H1 (cell line): ENCODE data around the gene STEAP1B. TPM values are rescaled to one million over a fixed set of nuclear protein-coding genes. Genes with fewer than 3 reads are reported as not detected.

Source experiments
- CTCF ChIA-PET: fragments of 300-600 bp; sonication (Branson Sonifier 250); formaldehyde crosslinking; loops from one replicate; lab custom pipeline; 2021; ENCODE audit not compliant: partially characterized antibody; lab: Charles Lee
- POLR2A ChIA-PET: fragments of 300-600 bp; sonication (Branson Sonifier 250); formaldehyde crosslinking; loops from one replicate; lab custom pipeline; 2021; ENCODE audit warnings: inconsistent platforms; ENCODE audit not compliant: partially characterized antibody; lab: Charles Lee
- DNase-seq, 2 experiments: peaks; one replicate each; pipeline versions ENCODE4 v3.0.0 to v3.0.0-alpha.2; 2010 to 2022; ENCODE audit warnings: low spot score in 2 of 2, low read depth in 1 of 2, mixed read lengths in 1 of 2
- FAIRE-seq: peaks from 2 replicates; lab custom pipeline; 2011; peaks lifted over from hg19 to GRCh38; lab: Jason Lieb, UNC
- H2AFZ ChIP-seq: 2 replicates; pipeline ENCODE4 v1.8.1; 2012; ENCODE audit warnings: low read length, inconsistent platforms
- H2AK5ac ChIP-seq: 2 replicates; pipeline ENCODE4 v1.6.1; 2013; ENCODE audit warnings: low read depth, low read length
- H2BK120ac ChIP-seq: replicated peaks from 2 replicates; pipeline ENCODE3; 2013; ENCODE audit warnings: low read depth, low read length, inconsistent platforms
- H2BK12ac ChIP-seq: 2 replicates; pipeline ENCODE4 v1.6.1; 2013; ENCODE audit warnings: low read depth, low read length
- H2BK15ac ChIP-seq: 2 replicates; pipeline ENCODE4 v1.6.1; 2013; ENCODE audit warnings: low read length
- H2BK20ac ChIP-seq: 2 replicates; pipeline ENCODE4 v1.6.1; 2013; ENCODE audit warnings: low read length
- H2BK5ac ChIP-seq: 2 replicates; pipeline ENCODE4 v1.6.1; 2013; ENCODE audit warnings: low read depth, low read length
- H3K14ac ChIP-seq: 2 replicates; pipeline ENCODE4 v1.6.1; 2013; ENCODE audit warnings: inconsistent platforms; ENCODE audit not compliant: insufficient read length
- H3K18ac ChIP-seq: 2 replicates; pipeline ENCODE4 v1.6.1; 2013; ENCODE audit warnings: low read length; ENCODE audit errors: extremely low read depth
- H3K23ac ChIP-seq: 2 replicates; pipeline ENCODE4 v1.6.1; 2013; ENCODE audit warnings: inconsistent platforms; ENCODE audit not compliant: insufficient read length
- H3K23me2 ChIP-seq: 2 replicates; pipeline ENCODE4 v1.6.1; 2013; ENCODE audit warnings: low read depth, low read length
- H3K27ac ChIP-seq: 2 replicates; pipeline ENCODE4 v1.6.1; 2011; ENCODE audit warnings: low read depth, low read length, inconsistent platforms
- H3K27me3 ChIP-seq, 4 experiments: replicated peaks in 1 of 4; 1 replicate in 1 of 4; 2 replicates in 3 of 4; pipeline versions ENCODE4 v1.6.1 to v1.8.1; 2011 to 2013; ENCODE audit warnings: low read length in 3 of 4, mild to moderate bottlenecking in 3 of 4, inconsistent platforms in 2 of 4, mixed read lengths in 2 of 4, moderate library complexity in 1 of 4; ENCODE audit not compliant: control insufficient read depth in 3 of 4, insufficient read depth in 3 of 4; ENCODE audit errors: extremely low read depth in 1 of 4
- H3K36me3 ChIP-seq, 4 experiments: 2 replicates each; pipeline versions ENCODE4 v1.6.1 to v1.8.1; 2011 to 2013; ENCODE audit warnings: mild to moderate bottlenecking in 4 of 4, low read length in 3 of 4, moderate library complexity in 2 of 4, control low read depth in 1 of 4, inconsistent platforms in 1 of 4; ENCODE audit not compliant: insufficient read depth in 4 of 4, control insufficient read depth in 2 of 4
- H3K4ac ChIP-seq: replicated peaks from 2 replicates; pipeline ENCODE3; 2013; ENCODE audit warnings: low read length, low read depth, mixed read lengths, inconsistent platforms; ENCODE audit not compliant: insufficient read length
- H3K4me1 ChIP-seq, 4 experiments: replicated peaks in 1 of 4; 1 replicate in 1 of 4; 2 replicates in 3 of 4; pipeline versions ENCODE4 v1.6.1 to v1.8.1; 2011 to 2013; ENCODE audit warnings: low read length in 3 of 4, inconsistent platforms in 2 of 4, mixed read lengths in 1 of 4; ENCODE audit not compliant: insufficient read depth in 4 of 4, control insufficient read depth in 3 of 4
- H3K4me2 ChIP-seq, 2 experiments: 2 replicates each; pipeline versions ENCODE4 v1.6.1 to v1.8.1; 2011 to 2013; ENCODE audit warnings: low read depth in 2 of 2, low read length in 2 of 2, control low read depth in 1 of 2, inconsistent platforms in 1 of 2, mild to moderate bottlenecking in 1 of 2; ENCODE audit not compliant: insufficient read depth in 1 of 2
- H3K4me3 ChIP-seq, 4 experiments: fragments of 200-600, 300-600 bp in 1 of 4; sonication (generic), shearing (Covaris generic), sonication (Bioruptor Twin) in 1 of 4; 2 replicates each; pipeline versions ENCODE4 v1.5.1 to v1.8.1; 2011 to 2016; ENCODE audit warnings: low read length in 4 of 4, low read depth in 3 of 4, control low read depth in 2 of 4, inconsistent platforms in 2 of 4, mild to moderate bottlenecking in 2 of 4, mixed read lengths in 1 of 4, moderate library complexity in 1 of 4; ENCODE audit not compliant: insufficient read depth in 2 of 4; ENCODE audit errors: extremely low read depth in 1 of 4
- H3K56ac ChIP-seq: replicated peaks from 2 replicates; pipeline ENCODE3; 2013; ENCODE audit warnings: low read depth, mild to moderate bottlenecking, mixed read lengths, low read length, inconsistent platforms; ENCODE audit not compliant: insufficient read length
- H3K79me1 ChIP-seq: 2 replicates; pipeline ENCODE4 v1.6.1; 2013; ENCODE audit warnings: low read depth, low read length, control low read depth
- H3K79me2 ChIP-seq, 2 experiments: 2 replicates each; pipeline versions ENCODE4 v1.6.1 to v1.8.1; 2012 to 2013; ENCODE audit warnings: low read length in 2 of 2, mild to moderate bottlenecking in 2 of 2, inconsistent platforms in 1 of 2; ENCODE audit not compliant: insufficient read depth in 2 of 2, control insufficient read depth in 1 of 2
- H3K9ac ChIP-seq, 4 experiments: replicated peaks in 1 of 4; 1 replicate in 1 of 4; 2 replicates in 3 of 4; pipeline versions ENCODE4 v1.6.1 to v1.8.1; 2011 to 2013; ENCODE audit warnings: low read depth in 3 of 4, low read length in 3 of 4, control low read depth in 2 of 4, mild to moderate bottlenecking in 2 of 4, moderate library complexity in 2 of 4, inconsistent platforms in 1 of 4; ENCODE audit errors: extremely low read depth in 1 of 4
- H3K9me3 ChIP-seq, 2 experiments: 2 replicates each; pipeline versions ENCODE4 v1.6.1 to v1.8.1; 2012 to 2013; ENCODE audit warnings: mild to moderate bottlenecking in 2 of 2, moderate library complexity in 2 of 2, control low read depth in 1 of 2, inconsistent platforms in 1 of 2, low read depth in 1 of 2, low read length in 1 of 2, mixed read lengths in 1 of 2; ENCODE audit not compliant: insufficient read depth in 2 of 2
- H4K20me1 ChIP-seq, 2 experiments: replicated peaks in 1 of 2; 2 replicates each; pipeline versions ENCODE3 to v1.8.1; 2011 to 2013; ENCODE audit warnings: inconsistent platforms in 2 of 2, low read length in 2 of 2, mild to moderate bottlenecking in 1 of 2; ENCODE audit not compliant: insufficient read depth in 2 of 2, control insufficient read depth in 1 of 2
- H4K5ac ChIP-seq: 2 replicates; pipeline ENCODE4 v1.6.1; 2013; ENCODE audit warnings: low read length, low read depth, mixed read lengths, inconsistent platforms; ENCODE audit not compliant: insufficient read length
- H4K8ac ChIP-seq: 2 replicates; pipeline ENCODE4 v1.8.0; 2013; ENCODE audit warnings: mild to moderate bottlenecking, moderate library complexity, low read length, inconsistent platforms; ENCODE audit not compliant: insufficient read depth; ENCODE audit errors: extremely low read depth
- H4K91ac ChIP-seq: replicated peaks from 2 replicates; pipeline ENCODE3; 2013; ENCODE audit warnings: low read length, mixed read lengths, inconsistent platforms; ENCODE audit not compliant: insufficient read length
- GABPA ChIP-seq: IDR thresholded peaks from 2 replicates; pipeline ENCODE4 v1.6.1; 2011; ENCODE audit warnings: mild to moderate bottlenecking, low read length, moderate library complexity, borderline replicate concordance; ENCODE audit not compliant: insufficient read depth
- POLR2A ChIP-seq, 2 experiments: IDR thresholded peaks; 1 replicate in 1 of 2; 2 replicates in 1 of 2; pipeline ENCODE4 v1.6.1; 2011; ENCODE audit warnings: low read depth in 2 of 2, low read length in 2 of 2, mild to moderate bottlenecking in 2 of 2; ENCODE audit errors: control extremely low read depth in 1 of 2
- RFX5 ChIP-seq: IDR thresholded peaks from 2 replicates; pipeline ENCODE4 v1.6.1; 2011; ENCODE audit warnings: low read depth, low read length, improper control_type of control experiment, borderline replicate concordance
- SAP30 ChIP-seq: fragments of 300-600 bp; sonication (generic); IDR thresholded peaks from 2 replicates; pipeline ENCODE4 v1.7.1; 2012; ENCODE audit warnings: low read length, moderate library complexity, mild to moderate bottlenecking, inconsistent platforms; ENCODE audit not compliant: insufficient read depth, insufficient replicate concordance
- whole genome bisulfite sequencing, 2 experiments: shearing (Covaris generic) in 1 of 2; methylation state at CpG; one replicate each; pipeline versions ENCODE4 v1.1.6 to v1.1.7; 2013 to 2015; ENCODE audit warnings: low lambda C conversion rate in 2 of 2, mixed read lengths in 2 of 2, inconsistent platforms in 1 of 2, low coverage in 1 of 2, missing lambda C conversion rate in 1 of 2; ENCODE audit not compliant: insufficient replicate concordance in 2 of 2, insufficient coverage in 1 of 2, insufficient read length in 1 of 2; ENCODE audit errors: extremely low coverage in 1 of 2, missing lambda C conversion rate in 1 of 2; 5-methylcytosine and 5-hydroxymethylcytosine counted together
- polyA plus RNA-seq, 7 experiments: library from polyadenylated mRNA; depleted of rRNA in 3 of 7; stranded (reverse) in 5 of 7; unstranded in 2 of 7; fragments of >200 nt in 5 of 7; fragments of 200-250 nt in 2 of 7; gene quantifications; 1 replicate in 5 of 7; 2 replicates in 1 of 7; 4 replicates in 1 of 7; pipeline versions ENCODE4 v1.2.1 to v1.2.3, GENCODE V29; 2011 to 2013; ENCODE audit warnings: missing spikeins in 2 of 7, mixed read lengths in 2 of 7
- total RNA-seq: library from RNA; stranded (reverse); fragmentation: NEBNext Ultra II Directional; extraction: Animal tissue kit (Norgen Biotek cat#: 25700); gene quantifications from 2 replicates; pipeline ENCODE4 v1.2.1, GENCODE V29; 2021

STEAP1B gene
- total and polyA plus RNA-seq, 2 of the 8 experiments (the other 6 are each of a cell fraction or from before 2014, with no cell fraction given): 5.4 to 8.7 TPM

- H3K4ac ChIP-seq: no peak overlapping the region
- POLR2A ChIA-PET: no interaction called here
- no peak overlapping the region for H2BK12ac ChIP-seq
- no peaks in the 10 kb centered on the region for H3K79me1 ChIP-seq
- H3K9me3 ChIP-seq: no peaks in the 10 kb centered on the region
- no peak overlapping the region for H3K23ac ChIP-seq
- no peak overlapping the region for H3K4me3 ChIP-seq
- H4K20me1 ChIP-seq: no peaks in the 10 kb centered on the region
- H3K36me3 ChIP-seq: no peaks in the 10 kb centered on the region
- H3K9ac ChIP-seq: no peak overlapping the region
- H3K27me3 ChIP-seq: no peaks in the 10 kb centered on the region
- no peak overlapping the region for H3K14ac ChIP-seq
- H4K5ac ChIP-seq: no peak overlapping the region
- no peak overlapping the region for H4K91ac ChIP-seq
- H2BK120ac ChIP-seq: no peak overlapping the region
- H3K23me2 ChIP-seq: no peaks in the 10 kb centered on the region
- no peaks in the 10 kb centered on the region for H3K4me1 ChIP-seq
- H2AK5ac ChIP-seq: no peak overlapping the region
- no peak for FAIRE-seq
- no peak for TF ChIP-seq POLR2A (IDR thresholded peaks at IDR 0.05; ENCODE audit: control extremely low read depth in 1 of 2, low read depth in 2 of 2, low read length in 2 of 2)
- no peak for TF ChIP-seq SAP30
- TF ChIP-seq GABPA: no peak
- TF ChIP-seq RFX5: no peak
- peak overlapping the region; percentile 29; the same call in 1 of the 2 replicates for H2AFZ ChIP-seq
- no peak overlapping the region for H2BK15ac ChIP-seq
- WGBS, 2 experiments: 76% methylated on average over 4 of the region's 4 CpGs; no CpG with 5 or more reads in 1 of the 2 experiments
- no peak overlapping the region for H3K27ac ChIP-seq
- no peak overlapping the region for H3K18ac ChIP-seq
- no peak for DNase-seq
- H2BK5ac ChIP-seq: no peak overlapping the region
- no peak overlapping the region for H3K4me2 ChIP-seq
- CTCF ChIA-PET: interaction anchor here (1.2 kb wide), 1 partner anchor 41 kb away, joined by 3 read pairs; no protein-coding TSS in a partner anchor
- H3K56ac ChIP-seq: no peak overlapping the region
- no peak overlapping the region for H4K8ac ChIP-seq
- H2BK20ac ChIP-seq: no peak overlapping the region
- no peaks in the 10 kb centered on the region for H3K79me2 ChIP-seq
Measured at GRCh38 chr7:22387583-22387982, 112.4 kb downstream of the STEAP1B start.
